Esophagus squamous epithelium (tissue), 5 donors: ENCODE data around the gene BLTP1. TPM values are rescaled to one million over a fixed set of nuclear protein-coding genes. Genes with fewer than 3 reads are reported as not detected.

ENCODE experiments used
- DNase-seq: peaks from one replicate; lab custom pipeline; 2025; lab: John Stamatoyannopoulos, UW
- H3K27ac ChIP-seq, 4 donors: fragments of 200-600 bp; sonication (generic); one replicate each; pipeline ENCODE4 v1.5.1; 2016 to 2019; ENCODE audit warnings: mild to moderate bottlenecking in 1 of 4
- H3K27me3 ChIP-seq, 4 donors: fragments of 200-600 bp; sonication (generic); 1 replicate in 3 of 4; 2 replicates in 1 of 4; pipeline versions ENCODE4 v1.5.1 to v1.6.0; 2017 to 2021; ENCODE audit warnings: antibody characterized with exemption in 1 of 4
- H3K36me3 ChIP-seq, 3 donors: fragments of 200-600 bp; sonication (generic); one replicate each; pipeline ENCODE4 v1.5.1; 2016 to 2019
- H3K4me1 ChIP-seq, 3 donors: fragments of 200-600 bp; sonication (generic); one replicate each; pipeline ENCODE4 v1.5.1; 2017 to 2019
- H3K4me3 ChIP-seq, 4 donors: fragments of 200-600 bp; sonication (generic); 1 replicate in 3 of 4; 2 replicates in 1 of 4; pipeline ENCODE4 v1.5.1; 2016 to 2019; ENCODE audit warnings: mild to moderate bottlenecking in 2 of 4, moderate library complexity in 1 of 4
- H3K9me3 ChIP-seq, 3 donors: fragments of 200-600 bp; sonication (generic); one replicate each; pipeline ENCODE4 v1.5.1; 2016 to 2019
- POLR2A ChIP-seq, 4 donors: fragments of 450-650 bp; IDR thresholded peaks; one replicate each; pipeline ENCODE4 v1.6.1; 2017; ENCODE audit warnings: antibody characterized with exemption in 4 of 4, mild to moderate bottlenecking in 4 of 4, moderate library complexity in 3 of 4
- WGBS, 2 donors: methylation state at CpG; one replicate each; pipeline ENCODE4 v1.1.5; 2018; 5-methylcytosine and 5-hydroxymethylcytosine counted together
- intact Hi-C: fragments of 100-400 bp; cut with DNase I; formaldehyde crosslinking; loops from one replicate; pipeline ENCODE4 v1.15.0; 2022
- total RNA-seq, 4 donors: library from RNA; depleted of rRNA; stranded (reverse); fragments of >200 nt; gene quantifications; one replicate each; pipeline ENCODE4 v1.1.0, GENCODE V29; 2016
- TF ChIP-seq, protein P1 (sequence below), 6 experiments: fragments of 450-650 bp in 4 of 6; fragments of 200-600 bp in 2 of 6; sonication (generic) in 2 of 6; IDR thresholded peaks; one replicate each; pipeline ENCODE4 v1.5.1; 2016 to 2019; ENCODE audit warnings: antibody characterized with exemption in 6 of 6, mild to moderate bottlenecking in 4 of 6, moderate library complexity in 4 of 6
- donor health status: DM: yes; HTN: yes; CAD: no.

Gene BLTP1
- total RNA-seq, 4 donors from 2014 or later: 27.1 to 100 (median 37.8) TPM

DNA sequence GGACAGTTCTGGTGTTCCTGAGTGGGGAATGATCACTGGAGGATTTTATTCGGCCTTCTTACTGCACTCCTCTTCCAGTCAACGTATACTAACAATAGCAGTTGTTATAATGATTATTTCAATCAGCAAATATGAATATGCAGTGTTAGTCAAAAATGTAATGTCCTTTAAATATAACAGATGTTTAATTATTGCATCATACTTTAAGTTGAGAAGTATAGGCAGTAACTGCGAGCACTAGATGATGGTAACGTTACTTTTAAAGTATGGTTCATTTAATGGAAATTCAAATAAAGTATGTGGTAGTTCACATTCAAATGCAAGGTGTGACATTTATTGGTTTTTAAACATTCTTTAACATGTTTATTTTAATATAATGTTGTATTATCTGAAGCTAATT is 5.5 kb upstream of the BLTP1 start:
- Histone ChIP-seq H3K36me3 (no peaks in the 10 kb centered on the region), H3K27me3 (peaks cover 0 to 9% (median 0%) of the 10 kb centered on the region in 4 donors), H3K27ac (no peak overlapping the region), H3K4me1 (peaks cover 0 to 12% (median 5%) of the 10 kb centered on the region in 3 donors), H3K9me3 (no peaks in the 10 kb centered on the region), H3K4me3 (no peak overlapping the region)
- intact Hi-C loops: no loop called here
- TF ChIP-seq POLR2A (IDR thresholded peaks at IDR 0.05): no peak
- TF ChIP-seq, protein P1, sequence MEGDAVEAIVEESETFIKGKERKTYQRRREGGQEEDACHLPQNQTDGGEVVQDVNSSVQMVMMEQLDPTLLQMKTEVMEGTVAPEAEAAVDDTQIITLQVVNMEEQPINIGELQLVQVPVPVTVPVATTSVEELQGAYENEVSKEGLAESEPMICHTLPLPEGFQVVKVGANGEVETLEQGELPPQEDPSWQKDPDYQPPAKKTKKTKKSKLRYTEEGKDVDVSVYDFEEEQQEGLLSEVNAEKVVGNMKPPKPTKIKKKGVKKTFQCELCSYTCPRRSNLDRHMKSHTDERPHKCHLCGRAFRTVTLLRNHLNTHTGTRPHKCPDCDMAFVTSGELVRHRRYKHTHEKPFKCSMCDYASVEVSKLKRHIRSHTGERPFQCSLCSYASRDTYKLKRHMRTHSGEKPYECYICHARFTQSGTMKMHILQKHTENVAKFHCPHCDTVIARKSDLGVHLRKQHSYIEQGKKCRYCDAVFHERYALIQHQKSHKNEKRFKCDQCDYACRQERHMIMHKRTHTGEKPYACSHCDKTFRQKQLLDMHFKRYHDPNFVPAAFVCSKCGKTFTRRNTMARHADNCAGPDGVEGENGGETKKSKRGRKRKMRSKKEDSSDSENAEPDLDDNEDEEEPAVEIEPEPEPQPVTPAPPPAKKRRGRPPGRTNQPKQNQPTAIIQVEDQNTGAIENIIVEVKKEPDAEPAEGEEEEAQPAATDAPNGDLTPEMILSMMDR (IDR thresholded peaks at IDR 0.05): no peak
- DNase-seq: no peak
- WGBS, 2 donors: 87 to 92% methylated on average over 4 of the region's 4 CpGs

DNA sequence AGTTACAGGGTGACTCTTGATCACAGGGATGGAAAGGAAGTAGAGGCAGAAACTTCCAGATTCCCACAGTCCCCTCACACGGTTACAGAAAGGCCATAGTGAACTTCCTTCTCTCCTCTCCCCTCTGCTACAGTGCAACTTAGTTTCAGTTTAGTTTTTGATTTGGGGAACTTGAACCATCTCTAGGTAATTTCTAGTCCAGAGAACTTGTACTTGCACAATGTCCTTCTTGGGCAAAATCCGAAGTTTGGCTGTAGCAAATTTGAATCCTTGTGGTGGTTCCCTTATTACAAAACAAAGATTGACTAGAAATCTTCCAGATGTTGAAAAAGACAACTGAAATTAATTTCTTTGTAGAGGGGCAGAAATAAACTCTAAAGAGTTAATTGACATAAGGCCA is 1.2 kb upstream of the BLTP1 start:
- H3K27me3 ChIP-seq: no peaks in the 10 kb centered on the region
- peak overlapping the region in 1 of 4 donors; percentile 83 for H3K4me3 ChIP-seq
- WGBS, 2 donors: 49 to 81% methylated on average over 2 of the region's 2 CpGs
- TF ChIP-seq POLR2A (IDR thresholded peaks at IDR 0.05): no peak
- TF ChIP-seq, protein P1 (IDR thresholded peaks at IDR 0.05): no peak
- H3K27ac ChIP-seq: peak overlapping the region; percentile 93 to 95 (median 94)
- intact Hi-C loops: no loop called here
- no peaks in the 10 kb centered on the region for H3K9me3 ChIP-seq
- peaks cover 6 to 26% (median 12%) of the 10 kb centered on the region in 3 donors for H3K4me1 ChIP-seq
- peaks cover 0 to 14% (median 0%) of the 10 kb centered on the region in 3 donors for H3K36me3 ChIP-seq
- no peak for DNase-seq

DNA sequence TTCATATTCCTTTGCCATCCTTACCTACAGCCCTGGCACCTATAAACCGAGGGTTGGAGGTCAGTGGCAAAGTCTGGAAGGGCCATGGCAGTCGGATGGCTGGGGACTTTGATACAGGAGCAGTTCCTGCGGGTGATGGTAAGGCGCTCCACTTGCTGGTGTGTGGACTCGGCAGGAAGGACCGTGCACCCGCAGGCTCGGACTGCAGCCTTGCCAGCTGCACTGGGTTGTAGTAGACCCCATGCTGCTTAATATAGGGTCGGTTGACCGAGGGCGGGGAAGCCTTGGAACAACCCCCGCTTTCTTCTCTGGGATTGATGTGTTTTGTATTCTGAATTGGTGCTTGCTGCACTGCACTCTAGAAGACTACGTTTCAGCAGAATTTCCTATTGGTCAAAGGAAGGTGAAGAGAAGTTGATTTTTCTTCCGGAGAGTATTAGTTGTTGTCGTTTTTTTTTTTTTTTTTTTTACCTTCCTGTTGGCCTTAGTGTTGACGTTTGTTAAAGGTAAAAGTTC is 638 bp downstream of the BLTP1 start:
- Histone ChIP-seq H3K27ac (peak overlapping the region; percentile 93 to 95 (median 94)), H3K9me3 (no peaks in the 10 kb centered on the region), H3K4me3 (peak overlapping the region; percentile 80 to 96 (median 82)), H3K36me3 (peaks cover 0 to 29% (median 0%) of the 10 kb centered on the region in 3 donors), H3K27me3 (no peaks in the 10 kb centered on the region), H3K4me1 (peaks cover 6 to 35% (median 12%) of the 10 kb centered on the region in 3 donors)
- no peak for DNase-seq
- TF ChIP-seq POLR2A (IDR thresholded peaks at IDR 0.05): no peak
- TF ChIP-seq, protein P1 (IDR thresholded peaks at IDR 0.05): no peak
- 0% methylated on average over 8 to 9 of the region's 16 CpGs for WGBS, 2 donors
- intact Hi-C loops: no loop called here

DNA sequence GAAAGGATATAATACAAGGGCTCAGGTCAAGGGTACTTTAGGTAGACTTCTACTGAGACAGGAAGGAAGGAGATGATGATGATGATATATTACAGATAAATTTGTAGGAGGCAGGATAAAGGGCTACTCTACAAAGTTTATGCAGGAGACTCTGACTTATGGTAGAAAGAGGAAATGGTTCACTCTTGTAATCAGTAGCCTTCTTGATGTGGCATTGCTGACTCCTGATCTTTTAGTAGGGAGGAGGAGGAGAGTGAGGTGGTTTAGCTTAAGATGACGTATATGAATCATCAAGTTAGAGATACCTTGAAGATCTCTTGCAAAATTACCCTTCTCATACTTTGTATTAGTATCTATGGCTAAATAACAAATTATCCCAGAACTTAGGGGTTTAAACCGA is 4.7 kb downstream of the BLTP1 start:
- Histone ChIP-seq H3K36me3 (peaks cover 0 to 45% (median 0%) of the 10 kb centered on the region in 3 donors), H3K4me3 (no peak overlapping the region), H3K4me1 (peaks cover 6 to 33% (median 7%) of the 10 kb centered on the region in 3 donors), H3K27ac (no peak overlapping the region), H3K27me3 (no peaks in the 10 kb centered on the region), H3K9me3 (no peaks in the 10 kb centered on the region)
- WGBS, 2 donors: 87 to 92% methylated on average over 2 of the region's 2 CpGs
- DNase-seq: no peak
- intact Hi-C loops: no loop called here
- no peak for TF ChIP-seq POLR2A (IDR thresholded peaks at IDR 0.05)
- TF ChIP-seq, protein P1 (IDR thresholded peaks at IDR 0.05): no peak

DNA sequence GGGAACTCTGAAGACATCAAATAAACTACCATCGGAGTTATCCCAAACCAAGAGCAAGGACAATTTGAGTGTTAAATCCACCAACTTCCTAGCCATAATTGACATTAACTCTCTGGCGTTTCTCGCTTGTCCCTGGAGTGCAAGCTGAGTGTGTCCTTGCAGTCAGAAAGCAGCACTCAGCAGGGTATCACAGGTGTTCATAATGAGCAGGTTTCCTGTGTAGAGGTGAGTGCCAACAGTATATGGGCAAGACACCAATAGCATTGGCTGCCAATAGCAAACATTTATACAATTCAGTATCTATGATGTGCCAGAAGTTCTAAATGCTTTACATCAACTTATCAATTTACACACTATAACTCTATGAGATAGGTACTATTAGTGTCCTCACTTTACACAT is 11.2 kb downstream of the BLTP1 start:
- no peak for TF ChIP-seq POLR2A (IDR thresholded peaks at IDR 0.05)
- TF ChIP-seq, protein P1 (IDR thresholded peaks at IDR 0.05): no peak
- H3K4me3 ChIP-seq: no peak overlapping the region
- 88 to 89% methylated on average over 3 of the region's 3 CpGs for WGBS, 2 donors
- no peak overlapping the region for H3K27ac ChIP-seq
- no peak for DNase-seq
- H3K27me3 ChIP-seq: no peaks in the 10 kb centered on the region
- no peaks in the 10 kb centered on the region for H3K9me3 ChIP-seq
- intact Hi-C loops: no loop called here
- peaks cover 0 to 27% (median 0%) of the 10 kb centered on the region in 3 donors for H3K36me3 ChIP-seq
- peaks cover 0 to 30% (median 0%) of the 10 kb centered on the region in 3 donors for H3K4me1 ChIP-seq
